A549 (cell line): ENCODE data around the gene LRSAM1.

Experiments used
- NFE2L2 ChIP-seq: fragments of 150-350 bp; conservative IDR thresholded peaks from 2 replicates; pipeline ENCODE4 v1.6.1; 2014; ENCODE audit warnings: low read length
- RAD21 ChIP-seq, 2 experiments: fragments of >200 bp in 1 of 2; sonication (Bioruptor Twin) in 1 of 2; formaldehyde crosslinking in 1 of 2; IDR thresholded peaks in 1 of 2; conservative IDR thresholded peaks in 1 of 2; 2 replicates in 1 of 2; 3 replicates in 1 of 2; pipeline ENCODE4 v1.6.1; 2012 to 2018; ENCODE audit warnings: inconsistent platforms in 1 of 2
- REST ChIP-seq: fragments of 200-600 bp; sonication (generic); IDR thresholded peaks from 2 replicates; pipeline ENCODE4 v1.6.1; 2016; ENCODE audit warnings: antibody characterized with exemption, mild to moderate bottlenecking, moderate library complexity
- SMC3 ChIP-seq: fragments of >200 bp; sonication (Bioruptor Twin); formaldehyde crosslinking; IDR thresholded peaks from 3 replicates; pipeline ENCODE4 v1.6.1; 2018; ENCODE audit warnings: inconsistent platforms
- ZNF302 ChIP-seq: fragments of 250-450 bp; sonication (Bioruptor Pico); IDR thresholded peaks from 2 replicates; pipeline ENCODE4 v1.9.0; 2021; ENCODE audit warnings: inconsistent platforms, mild to moderate bottlenecking, moderate library complexity

DNA sequence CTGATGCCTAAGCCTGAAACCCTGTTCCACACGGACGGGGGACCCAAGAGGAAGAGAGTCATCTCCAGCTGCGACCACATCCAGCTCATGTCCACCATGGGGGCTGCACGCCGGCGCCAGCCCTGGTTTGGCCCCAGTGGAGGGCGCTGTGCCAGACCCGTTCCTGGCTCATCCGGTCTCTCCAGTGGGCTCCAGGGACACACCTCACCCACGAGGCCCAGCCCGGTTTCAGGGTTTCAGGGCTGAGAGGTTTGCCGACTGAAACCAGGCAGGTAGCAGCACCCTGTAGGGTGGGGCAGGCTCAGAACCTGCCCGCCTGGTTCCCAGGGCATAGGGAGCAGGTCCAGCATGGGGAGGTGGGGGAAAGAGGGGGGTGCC lies 89.3 kb downstream of the LRSAM1 start:
- TF ChIP-seq ZNF302 (CRISPR knock-in tag) = no peak
- no peak for TF ChIP-seq REST
- no peak for TF ChIP-seq SMC3
- no peak for TF ChIP-seq NFE2L2
- TF ChIP-seq RAD21 (conservative IDR thresholded peaks at IDR 0.05 in 1 of 2, IDR thresholded peaks at IDR 0.05 in 1 of 2) = no peak
